Measurements from ENCODE around the gene FERD3L.

GRCh38 chr7:19112274-19113001 lies 32.8 kb downstream of the FERD3L start:
- no peak for TF ChIP-seq CTCF (conservative IDR thresholded peaks at IDR 0.05; ENCODE audit: low read depth in 2 of 2)
- TF ChIP-seq POLR2AphosphoS5 (IDR thresholded peaks at IDR 0.05; ENCODE audit: low read depth): no peak
- TF ChIP-seq EZH2 (IDR thresholded peaks at IDR 0.05; ENCODE audit: low read depth, unreplicated experiment): peak; percentile 82
- TF ChIP-seq REST (IDR thresholded peaks at IDR 0.05; ENCODE audit: unreplicated experiment): no peak
- TF ChIP-seq NANOG (IDR thresholded peaks at IDR 0.05; ENCODE audit: borderline replicate concordance): no peak
- TF ChIP-seq JUNB (IDR thresholded peaks at IDR 0.05; ENCODE audit: unreplicated experiment): no peak
- no peak for TF ChIP-seq ZNF462 (CRISPR knock-in tag; IDR thresholded peaks at IDR 0.05)
- peak; percentile 73 for TF ChIP-seq EZH2phosphoT487 (IDR thresholded peaks at IDR 0.05; ENCODE audit: unreplicated experiment)
- TF ChIP-seq STAT1 (IDR thresholded peaks at IDR 0.05; ENCODE audit: unreplicated experiment): no peak
- TF ChIP-seq ZNF331 (CRISPR knock-in tag; IDR thresholded peaks at IDR 0.05; ENCODE audit: low read depth): no peak
- TF ChIP-seq CREB1 (CRISPR knock-in tag; IDR thresholded peaks at IDR 0.05; ENCODE audit: low read depth): no peak
- no peak for TF ChIP-seq ETS1 (IDR thresholded peaks at IDR 0.05)
- no peak for TF ChIP-seq ZNF114 (CRISPR knock-in tag; IDR thresholded peaks at IDR 0.05)
